Measurements from ENCODE around the gene SLC39A9. TPM values are rescaled to one million over a fixed set of nuclear protein-coding genes. Genes with fewer than 3 reads are reported as not detected.
"Not testable (repeated sequence)": the region's sequence is repeated elsewhere in the genome, so short reads cannot be mapped to it uniquely, and the experiment has no call there.

The SLC39A9 gene
- total and polyA plus RNA-seq, 9 donors = 15.9 to 54.5 (median 40.4) TPM

DNA sequence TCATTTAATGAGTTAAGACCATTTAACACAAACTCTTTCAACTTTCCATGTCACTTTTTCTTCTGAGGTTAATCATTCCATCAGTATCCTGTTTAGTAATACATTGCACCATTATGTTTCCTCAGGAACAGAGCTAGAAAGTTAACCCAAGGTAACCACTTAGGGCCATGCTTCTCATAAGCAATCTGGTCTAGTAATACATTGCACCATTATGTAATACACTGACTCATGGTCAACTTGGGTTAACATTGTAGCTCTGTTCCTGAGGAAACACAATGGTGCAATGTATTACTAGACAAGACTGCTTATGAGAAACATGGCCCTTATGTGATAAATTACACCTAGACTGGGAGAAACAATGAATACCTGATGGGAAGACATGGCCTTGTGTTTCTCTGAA lies 22.1 kb upstream of the SLC39A9 start:
- Histone ChIP-seq H3K36me3 (no peaks in the 10 kb centered on the region), H3K27ac (no peak overlapping the region), H3K4me3 (no peak overlapping the region), H3K9me3 (no peaks in the 10 kb centered on the region), H3K27me3 (no peaks in the 10 kb centered on the region), H3K4me1 (ENCODE audit: insufficient read depth) (peaks cover 3% of the 10 kb centered on the region)
- intact Hi-C loops (cut with DNase I) = no loop called here
- no peak for TF ChIP-seq POLR2A (IDR thresholded peaks at IDR 0.05)
- TF ChIP-seq, protein P1, sequence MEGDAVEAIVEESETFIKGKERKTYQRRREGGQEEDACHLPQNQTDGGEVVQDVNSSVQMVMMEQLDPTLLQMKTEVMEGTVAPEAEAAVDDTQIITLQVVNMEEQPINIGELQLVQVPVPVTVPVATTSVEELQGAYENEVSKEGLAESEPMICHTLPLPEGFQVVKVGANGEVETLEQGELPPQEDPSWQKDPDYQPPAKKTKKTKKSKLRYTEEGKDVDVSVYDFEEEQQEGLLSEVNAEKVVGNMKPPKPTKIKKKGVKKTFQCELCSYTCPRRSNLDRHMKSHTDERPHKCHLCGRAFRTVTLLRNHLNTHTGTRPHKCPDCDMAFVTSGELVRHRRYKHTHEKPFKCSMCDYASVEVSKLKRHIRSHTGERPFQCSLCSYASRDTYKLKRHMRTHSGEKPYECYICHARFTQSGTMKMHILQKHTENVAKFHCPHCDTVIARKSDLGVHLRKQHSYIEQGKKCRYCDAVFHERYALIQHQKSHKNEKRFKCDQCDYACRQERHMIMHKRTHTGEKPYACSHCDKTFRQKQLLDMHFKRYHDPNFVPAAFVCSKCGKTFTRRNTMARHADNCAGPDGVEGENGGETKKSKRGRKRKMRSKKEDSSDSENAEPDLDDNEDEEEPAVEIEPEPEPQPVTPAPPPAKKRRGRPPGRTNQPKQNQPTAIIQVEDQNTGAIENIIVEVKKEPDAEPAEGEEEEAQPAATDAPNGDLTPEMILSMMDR (IDR thresholded peaks at IDR 0.05) = no peak
- TF ChIP-seq EP300 (IDR thresholded peaks at IDR 0.05) = no peak
- DNase-seq = no peak

DNA sequence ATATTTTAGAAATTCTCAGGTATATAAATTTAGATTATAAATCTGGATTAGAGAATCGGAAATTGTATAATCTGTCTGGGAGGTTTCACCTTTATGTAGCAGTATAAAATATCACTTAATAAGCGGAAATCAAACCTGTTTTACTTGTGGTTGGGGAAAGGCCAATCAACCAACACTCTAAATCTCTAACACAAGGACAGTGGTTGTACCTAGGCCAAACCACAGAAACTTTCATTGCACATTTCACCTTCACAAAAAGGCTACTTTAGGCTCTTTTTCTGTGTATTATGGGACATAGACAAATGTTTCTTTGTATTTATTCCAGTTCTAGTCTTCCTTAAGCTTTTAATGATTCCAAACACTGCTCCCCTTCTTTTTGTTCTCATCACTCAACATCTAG lies 20.2 kb upstream of the SLC39A9 start:
- WGBS, 3 donors = 72 to 83% (median 77%) methylated on average over 2 of the region's 2 CpGs
- Histone ChIP-seq H3K36me3 (no peaks in the 10 kb centered on the region), H3K27me3 (no peaks in the 10 kb centered on the region), H3K4me3 (no peak overlapping the region), H3K9me3 (no peaks in the 10 kb centered on the region), H3K27ac (no peak overlapping the region), H3K4me1 (ENCODE audit: insufficient read depth) (peaks cover 5% of the 10 kb centered on the region)
- TF ChIP-seq POLR2A (IDR thresholded peaks at IDR 0.05) = no peak
- TF ChIP-seq, protein P1 (IDR thresholded peaks at IDR 0.05) = no peak
- DNase-seq = no peak
- intact Hi-C loops (cut with DNase I) = no loop called here

DNA sequence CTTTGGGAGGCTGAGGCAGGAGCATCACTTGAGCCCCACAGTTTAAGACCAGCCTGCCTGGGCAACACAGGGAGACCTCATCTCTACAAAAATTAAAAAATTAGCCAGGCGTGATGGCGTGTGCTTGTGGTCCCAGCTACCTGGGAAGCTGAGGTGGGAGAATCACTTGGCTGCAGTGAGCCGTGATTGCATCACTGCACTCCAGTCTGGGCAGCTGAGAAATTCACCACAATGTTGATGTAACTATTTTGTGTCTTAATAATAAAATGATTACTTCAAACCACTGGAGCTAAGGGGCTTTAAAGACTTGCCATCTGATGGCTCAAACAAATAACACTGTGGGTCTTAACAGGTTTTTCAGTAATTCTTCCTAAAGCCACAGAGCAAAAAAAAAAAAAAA lies 11.2 kb upstream of the SLC39A9 start:
- no peaks in the 10 kb centered on the region for H3K36me3 ChIP-seq
- no peaks in the 10 kb centered on the region for H3K27me3 ChIP-seq
- intact Hi-C loops (cut with DNase I) = no loop called here
- no peak for DNase-seq
- H3K27ac ChIP-seq = no peak overlapping the region
- peaks cover 5% of the 10 kb centered on the region for H3K4me1 ChIP-seq (ENCODE audit: insufficient read depth)
- WGBS, 3 donors = 87 to 91% (median 87%) methylated on average over 3 of the region's 3 CpGs
- TF ChIP-seq, protein P1 (IDR thresholded peaks at IDR 0.05) = no peak
- TF ChIP-seq EP300 (IDR thresholded peaks at IDR 0.05) (no peak), POLR2A (IDR thresholded peaks at IDR 0.05) (no peak)
- H3K9me3 ChIP-seq = no peaks in the 10 kb centered on the region
- no peak overlapping the region for H3K4me3 ChIP-seq

DNA sequence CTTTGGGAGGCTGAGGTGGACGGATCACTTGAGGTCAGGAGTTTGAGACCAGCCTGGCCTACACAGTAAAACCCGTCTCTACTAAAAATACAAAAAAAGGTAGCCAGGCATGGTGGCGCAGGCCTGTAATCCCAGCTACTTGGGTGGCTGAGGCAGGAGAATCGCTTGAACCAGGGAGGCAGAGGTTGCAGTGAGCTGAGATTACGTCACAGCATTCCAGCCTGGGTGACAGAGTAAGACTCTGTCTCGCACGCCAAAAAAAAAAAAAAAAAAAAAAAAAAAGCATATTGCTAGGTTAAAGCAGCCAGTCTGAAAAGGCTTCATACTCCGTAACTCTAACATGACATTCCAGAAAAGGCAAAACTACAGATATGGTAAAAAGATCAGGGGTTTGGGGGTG lies 7.1 kb upstream of the SLC39A9 start:
- WGBS, 3 donors = 78 to 92% (median 84%) methylated on average over 8 of the region's 8 CpGs
- intact Hi-C loops (cut with DNase I); H3K27ac ChIP-seq; H3K4me1 ChIP-seq (ENCODE audit: insufficient read depth); H3K4me3 ChIP-seq; H3K9me3 ChIP-seq; DNase-seq; H3K36me3 ChIP-seq; H3K27me3 ChIP-seq: not testable (repeated sequence)

DNA sequence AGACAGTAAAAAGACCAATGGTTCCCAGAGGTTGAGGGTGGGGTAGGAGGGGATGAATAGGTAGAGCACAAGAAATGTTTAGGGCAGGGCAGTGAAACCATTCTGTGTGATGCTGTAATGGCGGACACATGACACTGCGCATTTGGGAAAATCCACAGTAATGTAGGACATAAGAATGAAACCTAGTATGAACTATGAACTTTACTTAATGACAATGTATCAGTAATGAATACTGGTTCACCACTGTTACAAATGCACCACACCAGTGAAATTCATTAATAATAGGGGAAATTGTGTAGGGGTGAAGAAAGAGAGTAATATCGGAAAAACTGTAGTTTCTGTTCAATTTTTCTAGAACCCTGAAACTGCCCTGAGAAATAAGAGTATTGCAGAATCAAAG lies 6.0 kb upstream of the SLC39A9 start:
- 80 to 97% (median 94%) methylated on average over 3 of the region's 3 CpGs for WGBS, 3 donors
- intact Hi-C loops (cut with DNase I) = no loop called here
- no peak overlapping the region for H3K4me3 ChIP-seq
- TF ChIP-seq EP300 (IDR thresholded peaks at IDR 0.05) (no peak), POLR2A (IDR thresholded peaks at IDR 0.05) (no peak)
- TF ChIP-seq, protein P1 (IDR thresholded peaks at IDR 0.05) = no peak
- DNase-seq = no peak
- peaks cover 6% of the 10 kb centered on the region for H3K4me1 ChIP-seq (ENCODE audit: insufficient read depth)
- no peak overlapping the region for H3K27ac ChIP-seq
- H3K9me3 ChIP-seq = no peaks in the 10 kb centered on the region
- no peaks in the 10 kb centered on the region for H3K27me3 ChIP-seq
- H3K36me3 ChIP-seq = no peaks in the 10 kb centered on the region
